Measurements from ENCODE around the gene TMEM52.
"Not testable (repeated sequence)": the region's sequence is repeated elsewhere in the genome, so short reads cannot be mapped to it uniquely, and the experiment has no call there.

The TMEM52 gene

GRCh38 chr1:1945782-1946393 is 26.8 kb upstream of the TMEM52 start:
- DNase-seq, result no peak

DNA sequence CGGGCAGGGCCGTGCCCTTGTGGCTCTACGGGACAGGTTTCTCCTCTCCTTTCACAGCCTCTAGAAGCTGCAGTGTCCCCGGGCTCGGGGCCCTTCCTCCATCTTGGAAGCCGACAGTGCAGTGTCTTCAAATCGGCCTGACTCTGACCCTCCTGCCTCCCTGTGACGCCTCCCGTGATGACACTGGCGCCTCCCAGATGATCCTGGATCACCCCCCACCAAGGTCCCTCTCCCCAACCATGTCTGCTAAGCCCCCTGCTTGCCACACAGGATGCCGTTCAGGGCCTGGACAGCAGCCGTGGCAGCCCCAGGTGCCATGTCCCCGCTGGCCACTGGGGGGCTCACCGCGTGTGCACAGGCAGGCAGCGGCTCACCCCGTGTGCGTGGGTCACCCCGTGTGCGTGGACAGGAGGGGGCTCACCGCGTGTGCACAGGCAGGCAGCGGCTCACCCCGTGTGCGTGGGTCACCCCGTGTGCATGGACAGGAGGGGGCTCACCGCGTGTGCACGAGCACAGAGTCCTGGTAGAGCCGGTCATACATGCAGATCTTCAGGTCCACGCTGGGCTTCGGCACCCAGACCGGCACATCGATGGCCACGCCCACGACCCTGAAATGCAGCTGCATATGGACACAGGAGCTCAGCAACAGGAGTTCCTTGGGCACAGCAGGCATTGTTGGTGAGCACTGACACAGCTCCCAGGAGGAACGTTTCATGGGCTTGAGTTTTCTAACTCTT is 24.9 kb upstream of the TMEM52 start:
- DNase-seq, result no peak

DNA sequence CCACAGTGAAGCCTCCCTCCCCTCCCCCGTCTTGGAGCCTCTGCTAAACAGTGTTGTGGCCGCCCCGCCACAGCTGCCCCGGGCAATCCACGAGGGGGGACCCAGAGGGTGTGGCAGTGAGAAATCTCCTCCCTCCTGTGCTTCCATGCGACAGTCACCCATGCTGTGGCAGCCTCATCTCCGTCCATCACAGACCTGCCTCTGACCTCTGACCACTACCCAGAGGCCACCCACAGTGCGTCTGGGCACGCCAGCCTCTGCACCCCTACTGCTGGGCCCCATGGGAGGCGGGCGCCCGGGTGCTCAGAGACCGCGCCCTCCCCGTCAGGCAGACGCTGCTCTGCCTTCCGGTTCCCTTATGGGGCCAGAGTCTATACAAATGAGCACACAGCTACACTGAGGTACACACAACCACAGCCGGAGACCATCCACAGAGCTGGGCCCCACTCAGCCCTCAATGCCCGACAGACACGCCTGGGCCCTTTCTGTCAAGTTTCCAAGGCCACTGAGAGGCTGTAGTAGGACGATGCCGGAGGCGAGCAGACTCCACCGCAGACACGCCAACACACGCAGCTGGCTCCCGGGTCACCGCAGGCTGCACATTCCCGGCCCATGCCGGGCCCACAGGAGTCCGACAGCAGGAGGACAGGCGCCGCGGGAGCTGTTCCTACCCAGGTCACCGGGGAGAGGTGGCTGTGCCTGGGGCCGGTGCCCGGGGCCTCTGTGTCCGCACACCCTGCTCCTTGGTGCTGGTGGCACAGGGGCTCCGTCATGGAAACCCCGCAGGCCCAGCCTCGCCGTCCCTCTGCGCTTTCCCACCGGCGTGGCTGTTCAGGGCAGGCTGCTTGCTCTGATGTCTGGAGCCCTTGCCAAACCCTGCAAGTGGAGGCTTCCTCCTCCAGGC is 23.9 kb upstream of the TMEM52 start:
- no peak for DNase-seq

GRCh38 chr1:1941868-1942752 is 23.0 kb upstream of the TMEM52 start:
- no peak for DNase-seq

DNA sequence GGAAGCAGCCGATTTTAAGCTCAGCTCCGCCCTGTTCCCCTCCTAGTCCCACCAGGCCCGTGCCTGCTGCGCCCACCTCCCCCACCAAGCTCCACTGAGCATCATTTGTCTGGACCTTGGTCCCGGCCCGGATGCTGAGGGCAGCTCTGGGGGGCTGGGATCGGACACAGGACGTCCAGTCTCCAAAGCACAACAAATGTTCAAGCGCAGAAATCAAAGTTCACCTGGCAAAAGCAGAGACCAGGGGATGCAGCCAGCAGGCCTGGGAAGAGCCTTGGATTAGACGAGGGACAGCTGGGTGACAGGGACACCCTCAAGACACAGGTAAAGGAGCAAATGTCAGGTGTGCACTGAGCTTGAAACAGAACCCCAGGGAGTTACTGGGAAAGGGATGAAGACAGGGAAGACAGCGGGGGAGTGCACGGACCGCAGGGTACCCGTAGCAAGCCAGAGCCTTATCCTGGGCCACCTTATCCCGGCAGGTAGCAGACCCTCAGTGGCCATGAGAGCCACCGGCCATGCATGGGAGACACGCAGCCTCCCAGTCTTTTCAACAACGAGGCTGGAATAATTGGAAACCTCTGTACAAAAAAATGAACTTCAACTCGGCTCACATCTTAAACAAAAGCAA is 22.2 kb upstream of the TMEM52 start:
- no peak for DNase-seq

- no peak for DNase-seq
Measured at GRCh38 chr1:1940123-1940425, 21.0 kb upstream of the TMEM52 start.

DNA sequence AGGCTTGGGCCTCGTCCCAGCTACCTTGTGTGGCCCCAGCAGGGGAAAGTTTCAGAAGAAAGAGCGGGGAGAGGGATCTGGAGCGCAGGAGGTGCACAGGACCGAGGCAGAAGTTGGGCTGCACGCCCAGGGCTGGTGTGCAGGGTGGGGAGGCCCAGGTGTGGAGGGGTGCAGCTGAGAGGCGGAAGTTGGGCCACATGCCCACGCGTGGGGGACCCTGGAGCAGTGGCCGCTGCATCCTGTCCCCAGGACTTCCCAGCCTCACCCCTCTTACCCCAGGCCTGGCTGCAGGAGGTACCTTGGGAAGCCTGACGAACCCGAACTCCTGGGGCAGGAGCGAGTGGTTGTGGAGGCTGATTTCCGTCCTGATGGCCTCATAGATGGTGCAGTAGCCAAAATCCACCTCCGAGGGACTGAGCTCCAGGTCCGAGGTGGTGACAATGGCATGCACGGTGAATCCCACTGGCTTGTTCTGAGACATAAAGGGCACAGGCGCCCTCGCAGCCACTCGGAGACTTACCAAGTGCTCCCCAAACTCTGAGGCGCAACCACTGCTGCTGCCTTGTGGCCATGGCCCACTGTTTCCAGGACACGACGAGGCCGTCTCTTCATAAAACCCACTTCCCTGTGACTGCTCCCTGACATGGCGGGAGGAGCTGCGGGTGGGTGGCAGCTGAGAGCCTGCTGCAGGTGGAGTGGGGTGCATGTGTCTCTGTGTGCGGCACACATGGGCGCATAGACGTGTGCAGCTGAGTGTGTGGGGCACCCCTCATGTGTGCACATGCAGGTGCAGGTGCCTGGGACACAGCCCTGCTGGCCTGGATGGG is 20.4 kb upstream of the TMEM52 start:
- DNase-seq, result no peak

GRCh38 chr1:1938613-1939295 is 19.7 kb upstream of the TMEM52 start:
- DNase-seq, result no peak

- DNase-seq, result no peak
Measured at GRCh38 chr1:1938276-1938573, 19.1 kb upstream of the TMEM52 start.

GRCh38 chr1:1937549-1938275 is 18.6 kb upstream of the TMEM52 start:
- DNase-seq, result no peak

- DNase-seq, result no peak
Measured at GRCh38 chr1:1937061-1937460, 18.0 kb upstream of the TMEM52 start.

DNA sequence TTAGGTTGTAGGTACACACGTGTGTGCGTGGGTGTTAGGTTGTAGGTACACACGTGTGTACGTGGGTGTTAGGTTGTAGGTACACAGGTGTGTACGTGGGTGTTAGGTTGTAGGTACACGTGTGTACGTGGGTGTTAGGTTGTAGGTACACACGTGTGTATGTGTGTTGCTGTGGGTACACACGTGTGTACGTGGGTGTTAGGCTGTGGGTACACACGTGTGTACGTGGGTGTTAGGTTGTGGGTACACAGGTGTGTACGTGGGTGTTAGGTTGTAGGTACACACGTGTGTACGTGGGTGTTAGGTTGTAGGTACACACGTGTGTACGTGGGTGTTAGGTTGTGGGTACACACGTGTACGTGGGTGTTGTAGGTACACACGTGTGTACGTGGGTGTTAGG is 15.8 kb upstream of the TMEM52 start:
- not testable (repeated sequence) for DNase-seq

DNA sequence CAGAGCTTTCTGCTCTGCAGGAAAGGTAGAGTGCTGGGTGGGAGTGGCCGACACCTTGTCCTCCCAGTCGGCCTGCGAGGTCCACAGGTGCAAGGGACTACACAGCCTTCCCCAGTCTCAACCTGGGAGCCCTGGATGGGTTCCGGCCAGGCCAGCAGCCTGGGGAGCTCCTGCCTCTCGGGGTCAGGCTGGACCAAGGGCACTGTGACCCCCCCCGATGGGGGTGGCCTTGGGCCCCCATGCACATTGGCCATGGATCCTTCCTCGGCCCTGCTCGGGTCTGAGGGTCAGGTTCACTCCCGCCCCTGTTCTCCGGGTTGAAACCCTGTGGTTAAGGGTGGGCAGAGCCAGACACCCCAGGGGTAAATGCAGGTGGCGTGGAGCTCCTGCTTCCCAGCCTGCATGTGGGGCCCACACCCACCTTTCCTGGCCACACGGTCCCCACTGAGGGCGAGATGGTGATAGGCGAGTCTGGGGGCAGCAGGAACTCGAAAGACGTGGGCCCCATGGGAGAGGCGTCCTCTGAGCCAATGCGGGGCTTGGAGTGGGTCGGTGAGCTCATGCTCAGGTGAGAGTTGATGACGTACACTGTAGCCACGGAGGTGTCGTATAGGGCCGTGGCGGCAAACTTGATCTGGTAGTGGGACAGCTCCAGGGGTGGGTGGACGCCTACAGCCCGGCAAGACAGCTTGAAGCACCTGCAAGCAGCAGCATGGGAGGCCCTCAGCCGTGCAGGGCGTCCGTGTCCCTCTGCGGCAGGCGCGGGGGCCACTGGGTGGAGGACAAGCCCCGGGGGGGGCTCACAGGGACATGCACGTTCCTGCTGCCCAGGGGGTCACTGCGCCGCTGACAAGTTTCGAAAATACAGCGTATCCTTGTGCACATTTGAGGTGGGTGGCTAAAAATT is 10.8 kb upstream of the TMEM52 start:
- no peak for DNase-seq

- no peak for DNase-seq
Measured at GRCh38 chr1:1929102-1929638, 10.1 kb upstream of the TMEM52 start.

- no peak for DNase-seq
Measured at GRCh38 chr1:1928231-1929101, 9.4 kb upstream of the TMEM52 start.

DNA sequence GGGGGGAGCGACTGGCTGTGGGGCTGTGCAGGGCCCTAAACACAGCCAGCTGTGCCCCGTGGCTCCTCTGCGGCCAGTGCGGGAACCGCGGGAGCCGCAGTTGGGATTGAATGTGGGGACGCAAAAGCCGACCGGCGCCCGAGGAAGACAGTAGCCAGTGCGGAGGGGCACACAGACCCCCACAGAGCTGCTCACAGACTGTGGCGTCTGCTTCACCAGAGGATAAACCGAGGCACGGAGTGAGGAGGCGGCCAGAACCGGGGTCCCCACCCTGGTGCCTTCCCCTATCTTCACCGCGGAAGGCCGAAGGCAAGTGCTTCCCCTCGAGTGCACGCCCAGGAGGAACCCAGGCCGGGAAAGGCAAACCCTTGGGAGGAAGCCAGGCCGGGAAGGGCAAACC is 8.7 kb upstream of the TMEM52 start:
- no peak for DNase-seq

DNA sequence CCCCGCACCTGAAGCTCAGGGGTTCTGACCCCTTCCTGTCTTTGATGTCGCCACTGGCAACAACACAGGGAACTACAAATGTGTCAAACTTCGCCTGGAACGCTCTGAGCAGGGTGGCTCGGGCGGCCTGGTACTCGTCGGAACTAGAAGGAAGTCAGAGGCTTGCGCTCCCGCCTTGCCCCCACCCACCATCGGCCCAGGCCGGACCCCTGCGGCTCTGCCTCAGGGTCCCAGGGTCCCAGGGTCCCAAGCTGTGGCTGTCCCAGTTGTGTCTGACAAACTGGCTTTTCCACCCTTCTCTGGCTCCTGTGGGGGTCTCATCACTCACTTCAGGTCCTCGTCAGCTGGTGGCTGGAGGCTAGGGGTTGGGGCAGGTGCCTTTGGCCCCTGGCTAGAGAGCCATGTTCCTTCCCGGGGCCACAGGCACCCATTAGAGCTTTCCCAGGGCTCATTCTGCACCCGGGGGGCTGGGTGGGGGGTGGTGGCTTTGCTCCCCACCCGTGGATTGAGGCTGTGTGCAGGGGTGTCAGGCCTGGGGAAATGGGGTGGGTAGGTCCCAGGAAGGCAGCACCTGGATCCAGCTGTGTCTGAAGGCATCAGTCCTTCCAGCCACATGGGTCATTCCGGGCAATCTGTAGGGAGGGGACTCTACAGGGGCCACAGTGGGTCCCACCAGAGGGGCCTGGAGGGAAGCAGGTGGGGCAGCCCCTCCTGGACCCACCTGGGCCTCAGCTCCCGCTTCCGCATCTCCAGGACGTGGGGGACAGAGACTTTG is 8.0 kb upstream of the TMEM52 start:
- DNase-seq, result no peak
